Esophagus muscularis mucosa (tissue), 4 donors: ENCODE data around the gene CDC42EP3. TPM values are rescaled to one million over a fixed set of nuclear protein-coding genes. Genes with fewer than 3 reads are reported as not detected.

ENCODE experiments used
- DNase-seq: peaks from one replicate; pipeline ENCODE4 v3.0.0-alpha.2; 2017; ENCODE audit errors: extremely low spot score
- H3K27ac ChIP-seq, 4 donors: fragments of 200-600 bp; sonication (generic); replicated peaks in 1 of 4; 1 replicate in 3 of 4; 2 replicates in 1 of 4; pipeline ENCODE4 v1.5.1; 2016 to 2019; ENCODE audit warnings: mild to moderate bottlenecking in 1 of 4
- H3K27me3 ChIP-seq, 4 donors: fragments of 200-600 bp; sonication (generic); one replicate each; pipeline versions ENCODE4 v1.5.1 to v1.6.0; 2016 to 2019
- H3K36me3 ChIP-seq, 4 donors: fragments of 200-600 bp; sonication (generic); one replicate each; pipeline ENCODE4 v1.5.1; 2016 to 2019
- H3K4me1 ChIP-seq, 4 donors: fragments of 200-600 bp; sonication (generic); one replicate each; pipeline ENCODE4 v1.5.1; 2016 to 2019
- H3K4me3 ChIP-seq, 4 donors: fragments of 200-600 bp; sonication (generic); 1 replicate in 2 of 4; 2 replicates in 2 of 4; pipeline ENCODE4 v1.5.1; 2016 to 2019; ENCODE audit warnings: mild to moderate bottlenecking in 4 of 4, moderate library complexity in 1 of 4
- H3K9me3 ChIP-seq, 4 donors: fragments of 200-600 bp; sonication (generic); 1 replicate in 3 of 4; 2 replicates in 1 of 4; pipeline ENCODE4 v1.5.1; 2016 to 2019
- CTCF ChIP-seq, 3 experiments: fragments of 200-600 bp in 2 of 3; fragments of 450-650 bp in 1 of 3; sonication (generic) in 2 of 3; IDR thresholded peaks; one replicate each; pipeline ENCODE4 v1.5.1; 2017 to 2019; ENCODE audit warnings: antibody characterized with exemption in 3 of 3, mild to moderate bottlenecking in 2 of 3, moderate library complexity in 1 of 3
- EP300 ChIP-seq: sonication (generic); formaldehyde crosslinking; IDR thresholded peaks from one replicate; pipeline ENCODE4 v1.6.1; 2017; ENCODE audit warnings: antibody characterized with exemption
- POLR2A ChIP-seq: fragments of 450-650 bp; IDR thresholded peaks from one replicate; pipeline ENCODE4 v1.6.1; 2017; ENCODE audit warnings: antibody characterized with exemption, moderate library complexity, mild to moderate bottlenecking, low read depth
- POLR2AphosphoS5 ChIP-seq, 2 donors: sonication (generic); formaldehyde crosslinking; IDR thresholded peaks; one replicate each; pipeline ENCODE4 v1.6.1; 2017; ENCODE audit warnings: antibody characterized with exemption in 2 of 2
- WGBS: methylation state at CpG from one replicate; pipeline ENCODE4 v1.1.5; 2018; 5-methylcytosine and 5-hydroxymethylcytosine counted together
- intact Hi-C: fragments of 100-400 bp; cut with DNase I; formaldehyde crosslinking; loops from one replicate; pipeline ENCODE4 v1.15.1; 2023
- total RNA-seq, 4 donors: library from RNA; depleted of rRNA; stranded (reverse); fragments of >200 nt; gene quantifications; one replicate each; pipeline versions ENCODE4 v1.1.0 to v1.2.1, GENCODE V29; 2016

Gene CDC42EP3, protein sequence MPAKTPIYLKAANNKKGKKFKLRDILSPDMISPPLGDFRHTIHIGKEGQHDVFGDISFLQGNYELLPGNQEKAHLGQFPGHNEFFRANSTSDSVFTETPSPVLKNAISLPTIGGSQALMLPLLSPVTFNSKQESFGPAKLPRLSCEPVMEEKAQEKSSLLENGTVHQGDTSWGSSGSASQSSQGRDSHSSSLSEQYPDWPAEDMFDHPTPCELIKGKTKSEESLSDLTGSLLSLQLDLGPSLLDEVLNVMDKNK
- 100 to 1,000 TPM in 2 of 4 donors, 10 to 100 TPM in 2; 67.7 to 217 (median 112) TPM for total RNA-seq

GRCh38 chr2:37671009-37671815 lies at the start of gene CDC42EP3:
Gene CDC42EP3, minus strand, starts transcription at chr2:37671642. Its CDS starts 25,055 bp downstream, at chr2:37646587.
- 0% methylated on average over 31 of the region's 90 CpGs for WGBS
- peak within 1 kb of the TSS; percentile 85 to 97 (median 92) for H3K4me3 ChIP-seq
- intact Hi-C loops, result loop anchor here (5.0 to 10.0 kb wide), 3 partner anchors 104 to 254 kb away; no protein-coding TSS in a partner anchor
- no peaks in the 10 kb centered on the region for H3K9me3 ChIP-seq
- no peaks in the 10 kb centered on the region for H3K27me3 ChIP-seq
- H3K36me3 ChIP-seq, result peaks cover 0 to 11% (median 0%) of the 10 kb centered on the region in 4 donors
- no peak for DNase-seq
- H3K27ac ChIP-seq, result peak within 1 kb of the TSS; percentile 95 to 98 (median 96)
- peaks cover 23 to 52% (median 42%) of the 10 kb centered on the region in 4 donors for H3K4me1 ChIP-seq
- TF ChIP-seq EP300 (no peak), POLR2AphosphoS5 (IDR thresholded peaks at IDR 0.05) (peak; percentile 72 to 86), CTCF (IDR thresholded peaks at IDR 0.05) (no peak), POLR2A (peak; percentile 71)

- Histone ChIP-seq H3K9me3 (no peaks in the 10 kb centered on the region), H3K4me1 (no peaks in the 10 kb centered on the region), H3K4me3 (no peak overlapping the region), H3K36me3 (no peaks in the 10 kb centered on the region), H3K27ac (no peak overlapping the region), H3K27me3 (no peaks in the 10 kb centered on the region)
- intact Hi-C loops, result no loop called here
- TF ChIP-seq POLR2AphosphoS5 (IDR thresholded peaks at IDR 0.05) (no peak), EP300 (no peak)
- no peak for DNase-seq
- WGBS, result 75% methylated on average over 2 of the region's 2 CpGs
Measured at GRCh38 chr2:37721201-37721560, 49.7 kb upstream of the CDC42EP3 start.

DNA sequence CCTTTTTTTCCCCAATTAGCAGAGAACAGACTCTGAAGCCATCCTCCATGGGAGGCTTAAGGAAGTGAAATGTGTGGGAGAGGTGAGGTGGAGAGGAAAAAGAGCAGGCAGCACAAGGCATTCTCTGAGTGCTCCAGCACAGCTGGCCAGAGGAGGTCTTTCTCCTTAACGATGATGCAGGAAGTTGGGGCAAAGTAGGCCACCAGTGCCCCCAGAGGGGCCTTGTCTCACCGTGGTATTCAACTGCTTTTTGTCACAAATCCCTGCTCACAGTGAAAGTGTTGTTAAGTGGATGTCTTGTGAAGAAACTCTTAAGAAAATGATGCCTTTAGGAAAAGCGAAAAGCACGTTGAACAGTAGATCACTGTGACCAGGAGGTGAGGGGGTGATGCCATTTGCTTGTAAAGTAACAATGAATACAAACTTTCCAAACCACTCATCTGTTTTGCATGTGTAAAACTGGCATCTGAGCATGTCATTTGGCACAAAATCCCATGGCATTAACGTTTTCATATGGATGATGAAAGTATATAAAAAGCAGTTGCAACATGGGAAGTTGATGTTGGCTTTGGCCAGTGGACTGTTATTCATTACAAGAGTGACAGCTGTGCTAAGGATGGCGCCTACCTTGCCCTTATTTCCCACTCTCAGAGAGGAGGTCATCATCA lies 49.2 kb upstream of the CDC42EP3 start:
- DNase-seq, result no peak
- Histone ChIP-seq H3K9me3 (no peaks in the 10 kb centered on the region), H3K4me3 (no peak overlapping the region), H3K27me3 (no peaks in the 10 kb centered on the region), H3K36me3 (no peaks in the 10 kb centered on the region), H3K4me1 (no peaks in the 10 kb centered on the region), H3K27ac (no peak overlapping the region)
- TF ChIP-seq POLR2A (no peak), EP300 (no peak), POLR2AphosphoS5 (IDR thresholded peaks at IDR 0.05) (no peak), CTCF (IDR thresholded peaks at IDR 0.05) (no peak)
- WGBS, result 65% methylated on average over 6 of the region's 6 CpGs
- intact Hi-C loops, result no loop called here

- no peaks in the 10 kb centered on the region for H3K36me3 ChIP-seq
- no peak for TF ChIP-seq CTCF (IDR thresholded peaks at IDR 0.05)
- TF ChIP-seq POLR2A, result no peak
- no peak for TF ChIP-seq POLR2AphosphoS5 (IDR thresholded peaks at IDR 0.05)
- TF ChIP-seq EP300, result no peak
- no peak overlapping the region for H3K27ac ChIP-seq
- H3K9me3 ChIP-seq, result no peaks in the 10 kb centered on the region
- H3K27me3 ChIP-seq, result no peaks in the 10 kb centered on the region
- no peak for DNase-seq
- no peak overlapping the region for H3K4me3 ChIP-seq
- 94% methylated on average over 7 of the region's 7 CpGs for WGBS
- intact Hi-C loops, result no loop called here
- H3K4me1 ChIP-seq, result no peaks in the 10 kb centered on the region
Measured at GRCh38 chr2:37718515-37719161, 47.2 kb upstream of the CDC42EP3 start.
